ENCODE results near the gene ATG7.

ATG7 gene

GRCh38 chr3:11564577-11565001, 292.4 kb downstream of the ATG7 start:
- TF ChIP-seq EZH2phosphoT487 (conservative IDR thresholded peaks at IDR 0.05; ENCODE audit: low read length) (no peak), CTCF (IDR thresholded peaks at IDR 0.05; ENCODE audit: insufficient read depth, low read length, poor library complexity, severe bottlenecking) (no peak)
- Histone ChIP-seq H3F3A (ENCODE audit: insufficient read depth) (no peaks in the 10 kb centered on the region), H2AFZ (ENCODE audit: low read depth, low read length, severe bottlenecking) (no peak overlapping the region), H3K27ac (ENCODE audit: low read depth, low read length) (no peak overlapping the region), H3K36me3 (ENCODE audit: low read length) (no peaks in the 10 kb centered on the region), H3K9ac (ENCODE audit: low read length) (no peak overlapping the region), H3K27me3 (ENCODE audit: low read length) (no peaks in the 10 kb centered on the region), H4K20me1 (ENCODE audit: low read depth, low read length) (no peaks in the 10 kb centered on the region; the same call in 1 of the 2 replicates), H3K4me3 (ENCODE audit: insufficient read depth, low read length, poor library complexity, severe bottlenecking) (no peak overlapping the region), H3K4me2 (ENCODE audit: low read depth, low read length, poor library complexity, severe bottlenecking) (no peak overlapping the region), H3K9me3 (ENCODE audit: insufficient read depth, low read length) (no peaks in the 10 kb centered on the region), H3K9me2 (replicated peaks; ENCODE audit: insufficient read depth, low read length) (no peaks in the 10 kb centered on the region), H3K79me2 (ENCODE audit: insufficient read depth, low read length) (peaks cover 17% of the 10 kb centered on the region)

GRCh38 chr3:11565072-11565471, 292.9 kb downstream of the ATG7 start:
- Histone ChIP-seq H3K36me3 (ENCODE audit: low read length) (no peaks in the 10 kb centered on the region), H3K9ac (ENCODE audit: low read length) (no peak overlapping the region), H3K79me2 (ENCODE audit: insufficient read depth, low read length) (peaks cover 22% of the 10 kb centered on the region), H3K9me3 (ENCODE audit: insufficient read depth, low read length) (no peaks in the 10 kb centered on the region), H3K4me2 (ENCODE audit: low read depth, low read length, poor library complexity, severe bottlenecking) (no peak overlapping the region), H3K27me3 (ENCODE audit: low read length) (no peaks in the 10 kb centered on the region), H3F3A (ENCODE audit: insufficient read depth) (no peaks in the 10 kb centered on the region), H3K4me3 (ENCODE audit: insufficient read depth, low read length, poor library complexity, severe bottlenecking) (no peak overlapping the region), H2AFZ (ENCODE audit: low read depth, low read length, severe bottlenecking) (no peak overlapping the region), H3K27ac (ENCODE audit: low read depth, low read length) (no peak overlapping the region), H3K9me2 (replicated peaks; ENCODE audit: insufficient read depth, low read length) (no peaks in the 10 kb centered on the region), H4K20me1 (ENCODE audit: low read depth, low read length) (no peaks in the 10 kb centered on the region; the same call in 1 of the 2 replicates)
- no peak for TF ChIP-seq CTCF (IDR thresholded peaks at IDR 0.05; ENCODE audit: insufficient read depth, low read length, poor library complexity, severe bottlenecking)
- TF ChIP-seq EZH2phosphoT487 (conservative IDR thresholded peaks at IDR 0.05; ENCODE audit: low read length) = no peak

- H3K9me3 ChIP-seq (ENCODE audit: insufficient read depth, low read length) = no peaks in the 10 kb centered on the region
- no peaks in the 10 kb centered on the region for H3K27me3 ChIP-seq (ENCODE audit: low read length)
- no peaks in the 10 kb centered on the region for H3F3A ChIP-seq (ENCODE audit: insufficient read depth)
- H3K9ac ChIP-seq (ENCODE audit: low read length) = no peak overlapping the region
- H3K79me2 ChIP-seq (ENCODE audit: insufficient read depth, low read length) = peaks cover 23% of the 10 kb centered on the region
- H3K4me2 ChIP-seq (ENCODE audit: low read depth, low read length, poor library complexity, severe bottlenecking) = no peak overlapping the region
- no peaks in the 10 kb centered on the region for H3K36me3 ChIP-seq (ENCODE audit: low read length)
- H4K20me1 ChIP-seq (ENCODE audit: low read depth, low read length) = no peaks in the 10 kb centered on the region; the same call in 1 of the 2 replicates
- TF ChIP-seq CTCF (IDR thresholded peaks at IDR 0.05; ENCODE audit: insufficient read depth, low read length, poor library complexity, severe bottlenecking) = no peak
- no peak for TF ChIP-seq EZH2phosphoT487 (conservative IDR thresholded peaks at IDR 0.05; ENCODE audit: low read length)
- H3K27ac ChIP-seq (ENCODE audit: low read depth, low read length) = no peak overlapping the region
- no peaks in the 10 kb centered on the region for H3K9me2 ChIP-seq (replicated peaks; ENCODE audit: insufficient read depth, low read length)
- no peak overlapping the region for H2AFZ ChIP-seq (ENCODE audit: low read depth, low read length, severe bottlenecking)
- no peak overlapping the region for H3K4me3 ChIP-seq (ENCODE audit: insufficient read depth, low read length, poor library complexity, severe bottlenecking)
Measured at GRCh38 chr3:11565492-11565891, 293.3 kb downstream of the ATG7 start.

Measured in SU-DHL-6 (cell line).